Activated CD4-positive, CD25-positive, alpha-beta regulatory T cell treated with anti-CD3 and anti-CD28 coated beads, Interleukin-2, amount 50 U/mL, for 16 hours (primary cell): ENCODE measurements around the gene PLEKHM3.
"Not testable (repeated sequence)": the region's sequence is repeated elsewhere in the genome, so short reads cannot be mapped to it uniquely, and the experiment has no call there.

Experiments used
- DNase-seq: peaks from one replicate; pipeline ENCODE4 v3.0.0-alpha.2; 2020; ENCODE audit warnings: low read depth, low spot score

Gene PLEKHM3

DNA sequence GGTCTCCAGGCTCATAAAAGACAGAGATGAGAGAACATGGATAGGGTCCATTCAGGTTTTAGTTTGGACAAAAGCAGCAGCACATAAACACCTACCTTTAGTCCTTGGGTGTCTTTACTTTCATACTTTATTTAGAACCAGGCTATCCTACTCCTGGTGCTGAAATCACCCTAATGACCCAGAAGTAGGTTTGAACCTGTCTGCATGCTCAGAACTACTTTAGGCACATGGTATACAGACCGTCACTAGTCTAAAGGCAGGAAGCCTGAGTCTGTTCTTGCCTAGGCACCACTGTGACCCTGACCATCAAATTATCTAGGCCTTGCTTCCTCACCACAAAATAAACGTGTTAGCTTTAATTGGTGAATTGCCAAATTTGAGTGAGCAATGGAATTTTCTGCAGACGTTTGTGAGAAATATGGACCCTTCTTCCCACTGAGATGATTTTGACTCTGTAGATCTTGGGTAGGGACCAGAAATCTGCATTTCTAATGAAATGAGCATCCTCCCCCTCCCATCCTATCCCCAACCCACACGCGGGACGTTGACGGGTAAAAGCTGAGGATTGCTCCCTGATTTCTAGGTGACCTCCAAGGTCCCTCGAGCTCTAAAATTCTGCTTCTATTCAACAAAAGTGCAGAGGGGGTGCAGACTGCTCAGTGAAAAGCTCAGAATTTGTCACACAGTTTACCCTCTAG lies 75.1 kb downstream of the PLEKHM3 start:
- DNase-seq, result no peak

GRCh38 chr2:207949245-207949644 lies 76.1 kb downstream of the PLEKHM3 start:
- DNase-seq, result not testable (repeated sequence)

- DNase-seq, result no peak
These were observed 80.2 kb downstream of the PLEKHM3 start for GRCh38 chr2:207944979-207945600.

GRCh38 chr2:207944334-207944733 lies 81.0 kb downstream of the PLEKHM3 start:
- DNase-seq, result no peak

- no peak for DNase-seq
These were observed 85.8 kb downstream of the PLEKHM3 start for GRCh38 chr2:207939342-207940108.

- DNase-seq, result no peak
These were observed 86.4 kb downstream of the PLEKHM3 start for GRCh38 chr2:207938886-207939285.

GRCh38 chr2:207938415-207938814 lies 86.9 kb downstream of the PLEKHM3 start:
- no peak for DNase-seq

DNA sequence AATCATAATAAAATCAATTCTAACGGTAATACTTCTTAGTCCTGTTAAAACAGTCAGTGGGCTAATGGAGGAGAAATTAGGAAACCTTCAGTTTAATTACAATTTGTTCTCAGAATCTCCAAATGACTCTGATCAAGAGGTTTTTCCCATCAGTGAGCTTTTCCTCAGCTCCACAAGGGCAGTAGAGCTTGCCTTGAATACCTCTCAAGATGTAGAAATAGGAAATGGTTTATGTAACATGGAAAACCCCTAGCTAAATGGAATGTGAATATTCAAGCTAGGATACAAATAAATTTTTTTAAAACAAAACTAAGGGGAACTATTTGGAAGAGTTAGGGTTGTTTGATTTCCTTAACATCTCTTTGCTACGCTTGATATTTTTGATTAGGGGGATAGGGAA lies 87.5 kb downstream of the PLEKHM3 start:
- no peak for DNase-seq

DNA sequence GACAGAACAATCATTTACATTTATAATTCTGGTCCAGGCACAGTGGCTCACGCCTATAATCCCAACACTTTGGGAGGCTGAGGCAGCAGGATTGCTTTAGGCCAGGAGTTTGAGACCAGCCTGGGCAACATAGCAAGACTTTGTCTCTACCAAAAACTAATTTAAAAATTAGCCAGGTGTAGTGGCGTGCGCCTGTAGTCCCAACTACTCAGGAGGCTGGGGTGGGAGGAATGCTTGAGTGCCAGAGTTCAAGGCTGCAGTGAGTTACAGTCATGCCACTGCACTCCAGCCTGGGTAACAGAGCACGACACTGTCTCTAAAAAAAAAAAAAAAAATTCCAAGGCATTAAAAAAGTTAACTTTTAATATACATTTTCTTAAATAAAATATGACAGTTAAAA lies 88.1 kb downstream of the PLEKHM3 start:
- no peak for DNase-seq

- no peak for DNase-seq
These were observed 88.9 kb downstream of the PLEKHM3 start for GRCh38 chr2:207936380-207936779.

GRCh38 chr2:207935991-207936370 lies 89.3 kb downstream of the PLEKHM3 start:
- DNase-seq, result no peak

GRCh38 chr2:207935121-207935990 lies 90.0 kb downstream of the PLEKHM3 start:
- DNase-seq, result no peak

DNA sequence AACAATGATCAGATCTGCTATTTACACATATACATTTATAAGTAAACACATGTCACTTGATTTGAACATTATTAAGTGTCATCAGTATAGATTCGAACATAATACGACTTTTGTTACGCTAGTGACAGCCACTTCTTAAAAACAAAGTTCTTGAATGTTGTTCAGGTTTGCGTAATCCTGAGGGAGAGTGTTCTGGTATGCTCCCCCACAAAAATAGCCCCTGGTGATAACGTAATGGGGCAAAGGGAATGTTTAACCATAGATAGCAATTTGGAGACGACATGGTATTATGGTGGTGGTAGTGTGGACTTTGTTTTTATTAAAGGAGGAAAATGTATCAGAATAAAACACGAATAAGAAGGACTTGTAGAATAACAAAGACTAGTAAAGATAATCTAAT lies 90.6 kb downstream of the PLEKHM3 start:
- DNase-seq, result no peak

- DNase-seq, result no peak
These were observed 91.8 kb downstream of the PLEKHM3 start for GRCh38 chr2:207933396-207934065.

DNA sequence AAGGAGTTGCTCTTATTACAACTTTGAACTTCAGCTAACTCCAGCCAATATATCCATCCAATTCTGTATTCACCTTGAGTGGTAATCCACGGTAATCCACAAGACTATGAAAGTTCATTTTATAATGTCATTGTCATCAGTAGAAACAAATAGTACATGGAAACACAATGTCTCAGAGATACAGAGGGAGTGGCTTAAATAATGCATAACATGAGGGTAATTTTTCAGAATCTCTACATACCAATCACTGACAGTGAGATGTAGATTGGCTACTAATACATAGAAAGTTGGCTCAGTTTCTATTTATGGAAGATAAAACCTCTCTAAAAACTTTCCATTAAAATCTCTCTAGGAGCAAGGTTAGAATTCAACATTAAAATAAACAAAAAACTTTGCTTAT lies 93.2 kb downstream of the PLEKHM3 start:
- DNase-seq, result no peak

DNA sequence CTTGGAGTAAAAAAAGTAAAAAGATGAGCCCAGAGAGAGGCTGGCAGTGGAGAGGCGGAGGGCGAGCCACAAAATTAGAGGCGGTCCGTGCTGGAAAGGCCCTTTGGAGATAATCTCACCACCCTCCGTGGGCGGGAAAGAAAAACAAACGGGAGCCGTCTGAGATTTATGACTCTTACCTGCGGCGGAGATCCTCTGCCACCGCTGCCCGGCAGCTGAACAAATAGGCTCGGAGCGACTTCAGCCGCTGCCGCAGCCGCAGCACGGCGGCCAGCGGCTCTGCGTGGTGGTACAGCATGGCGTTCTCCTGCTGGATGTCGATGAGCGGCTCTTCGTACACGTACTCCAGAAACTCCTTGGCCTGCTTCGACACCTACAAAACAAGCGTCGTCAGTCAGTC lies 94.6 kb downstream of the PLEKHM3 start:
- no peak for DNase-seq

DNA sequence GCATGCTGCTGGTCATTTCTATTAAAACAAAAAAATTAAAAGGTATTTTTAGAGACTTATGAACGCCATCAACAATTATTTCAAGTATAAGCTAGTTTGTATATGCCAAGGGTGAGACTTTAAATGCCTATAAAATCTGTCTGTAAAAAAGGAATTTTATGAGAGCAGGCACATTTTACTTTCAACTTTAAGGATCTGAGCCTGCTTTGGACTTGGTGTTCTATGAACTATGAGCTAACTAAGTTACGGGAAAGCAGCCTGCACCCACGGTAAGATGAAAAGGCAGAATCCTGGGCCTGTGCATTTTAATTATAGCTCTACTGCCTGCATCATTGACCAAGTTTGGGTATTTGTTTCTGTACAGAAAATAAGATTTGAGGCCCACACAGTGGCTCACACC lies 95.4 kb downstream of the PLEKHM3 start:
- DNase-seq, result no peak

GRCh38 chr2:207928079-207928478 lies 97.2 kb downstream of the PLEKHM3 start:
- DNase-seq, result no peak

DNA sequence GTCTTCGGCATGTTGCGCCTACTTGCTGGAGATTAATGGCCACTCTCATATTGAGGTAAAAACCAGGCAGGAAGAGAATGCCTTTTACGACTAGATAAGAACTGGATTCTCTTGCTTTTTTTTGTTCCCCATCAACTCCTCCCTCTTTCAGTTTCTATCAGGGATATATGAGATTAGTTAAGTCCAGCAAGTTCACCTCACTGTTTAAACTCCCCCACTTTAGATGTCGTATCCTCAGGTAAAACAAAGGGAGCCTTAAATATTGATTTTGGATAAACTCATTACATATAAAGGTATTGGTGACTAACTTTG lies 98.4 kb downstream of the PLEKHM3 start:
- DNase-seq, result no peak

- DNase-seq, result no peak
These were observed 99.0 kb downstream of the PLEKHM3 start for GRCh38 chr2:207926133-207926988.

GRCh38 chr2:207925601-207926000 lies 99.7 kb downstream of the PLEKHM3 start:
- no peak for DNase-seq
